GM06990 (cell line): Measurements from ENCODE around the gene P2RY11.

Source experiments
- DNase-seq: peaks from one replicate; pipeline ENCODE4 v3.0.0-alpha.2; 2011; ENCODE audit not compliant: insufficient read length; ENCODE audit errors: extremely low read depth
- H3K27me3 ChIP-seq: replicated peaks from 2 replicates; pipeline ENCODE4 v1.6.0; 2011; ENCODE audit warnings: low read length; ENCODE audit not compliant: control insufficient read depth, insufficient read depth
- H3K36me3 ChIP-seq: 2 replicates; pipeline ENCODE4 v1.5.1; 2011; ENCODE audit warnings: low read length; ENCODE audit not compliant: control insufficient read depth, insufficient read depth
- H3K4me3 ChIP-seq: replicated peaks from 2 replicates; pipeline ENCODE4 v1.5.1; 2011; ENCODE audit warnings: low read depth, mild to moderate bottlenecking, control low read depth, low read length
- TF ChIP-seq, protein P1 (sequence below): IDR thresholded peaks from 2 replicates; pipeline ENCODE4 v1.5.1; 2011; ENCODE audit warnings: low read length, control low read depth, mild to moderate bottlenecking, inconsistent platforms; ENCODE audit not compliant: insufficient read depth, poor library complexity, severe bottlenecking

P2RY11 gene

DNA sequence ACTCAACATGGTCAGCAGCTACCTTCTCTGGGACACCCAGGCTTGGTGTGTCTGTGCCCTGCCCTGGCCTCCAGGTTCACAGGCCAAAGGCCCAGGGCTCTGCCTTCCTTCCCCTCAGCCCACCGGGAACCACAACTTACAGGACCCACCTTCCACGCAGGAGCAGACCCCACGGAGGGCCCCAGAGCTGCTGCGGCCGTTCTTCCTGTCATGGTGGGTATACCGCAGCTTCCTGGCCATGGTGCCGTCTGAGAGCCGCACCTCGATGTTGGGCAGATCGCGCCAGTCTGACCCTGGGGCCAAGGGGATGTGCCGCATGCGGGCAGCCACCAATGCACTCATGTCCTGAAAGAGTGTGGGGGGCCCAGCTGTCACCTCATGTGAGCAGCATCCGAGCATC is 25.4 kb downstream of the P2RY11 start:
- no peak for DNase-seq
- Histone ChIP-seq H3K36me3 (peaks cover 67% of the 10 kb centered on the region), H3K4me3 (no peak overlapping the region), H3K27me3 (no peaks in the 10 kb centered on the region)
- TF ChIP-seq, protein P1, sequence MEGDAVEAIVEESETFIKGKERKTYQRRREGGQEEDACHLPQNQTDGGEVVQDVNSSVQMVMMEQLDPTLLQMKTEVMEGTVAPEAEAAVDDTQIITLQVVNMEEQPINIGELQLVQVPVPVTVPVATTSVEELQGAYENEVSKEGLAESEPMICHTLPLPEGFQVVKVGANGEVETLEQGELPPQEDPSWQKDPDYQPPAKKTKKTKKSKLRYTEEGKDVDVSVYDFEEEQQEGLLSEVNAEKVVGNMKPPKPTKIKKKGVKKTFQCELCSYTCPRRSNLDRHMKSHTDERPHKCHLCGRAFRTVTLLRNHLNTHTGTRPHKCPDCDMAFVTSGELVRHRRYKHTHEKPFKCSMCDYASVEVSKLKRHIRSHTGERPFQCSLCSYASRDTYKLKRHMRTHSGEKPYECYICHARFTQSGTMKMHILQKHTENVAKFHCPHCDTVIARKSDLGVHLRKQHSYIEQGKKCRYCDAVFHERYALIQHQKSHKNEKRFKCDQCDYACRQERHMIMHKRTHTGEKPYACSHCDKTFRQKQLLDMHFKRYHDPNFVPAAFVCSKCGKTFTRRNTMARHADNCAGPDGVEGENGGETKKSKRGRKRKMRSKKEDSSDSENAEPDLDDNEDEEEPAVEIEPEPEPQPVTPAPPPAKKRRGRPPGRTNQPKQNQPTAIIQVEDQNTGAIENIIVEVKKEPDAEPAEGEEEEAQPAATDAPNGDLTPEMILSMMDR = no peak

DNA sequence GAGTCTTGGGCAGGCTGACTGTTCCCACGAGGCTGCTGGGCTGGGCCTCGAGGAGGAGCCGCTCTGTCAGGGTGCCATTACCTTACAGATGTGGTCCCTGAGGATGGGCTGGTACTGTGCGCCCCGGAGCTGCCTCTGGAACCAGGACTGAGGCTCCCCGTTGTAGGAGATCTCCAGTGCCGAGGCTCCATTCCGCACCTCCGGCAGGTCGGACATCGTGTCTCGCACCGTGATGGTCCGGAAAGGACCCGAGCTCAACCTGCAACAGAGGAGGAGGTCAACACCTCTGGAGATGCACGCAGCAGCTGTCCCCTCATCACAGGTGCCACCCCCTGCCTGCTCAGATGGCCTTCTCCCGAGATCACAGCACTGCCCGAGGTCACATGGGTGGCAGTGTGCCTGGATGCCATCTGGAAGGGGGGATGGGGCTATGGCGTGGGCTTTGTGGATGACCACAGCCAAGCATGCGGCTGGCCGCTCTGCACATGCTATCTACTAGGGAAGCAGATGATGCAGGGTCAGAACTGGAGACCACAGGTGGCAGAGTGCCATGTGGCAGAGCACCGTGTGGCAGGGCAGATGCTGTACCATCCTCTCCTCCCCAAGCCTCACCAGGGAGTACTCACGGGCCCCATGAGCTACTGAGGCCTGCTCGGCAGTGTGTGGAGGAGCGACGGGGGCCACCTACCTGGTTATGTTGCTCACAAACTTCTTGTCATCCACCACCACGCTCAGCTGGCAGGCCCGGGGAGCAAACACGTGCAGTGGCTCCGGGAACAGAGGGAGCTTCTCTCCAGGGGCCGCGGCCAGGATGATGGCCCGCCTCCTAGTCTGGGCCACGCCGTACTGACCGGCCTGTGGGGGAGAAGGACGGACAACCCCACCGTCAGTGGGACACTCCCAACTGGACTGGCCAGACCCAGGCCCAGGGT is 26.5 kb downstream of the P2RY11 start:
- H3K27me3 ChIP-seq = no peaks in the 10 kb centered on the region
- peaks cover 73% of the 10 kb centered on the region for H3K36me3 ChIP-seq
- no peak for DNase-seq
- H3K4me3 ChIP-seq = no peak overlapping the region
- TF ChIP-seq, protein P1 = no peak

DNA sequence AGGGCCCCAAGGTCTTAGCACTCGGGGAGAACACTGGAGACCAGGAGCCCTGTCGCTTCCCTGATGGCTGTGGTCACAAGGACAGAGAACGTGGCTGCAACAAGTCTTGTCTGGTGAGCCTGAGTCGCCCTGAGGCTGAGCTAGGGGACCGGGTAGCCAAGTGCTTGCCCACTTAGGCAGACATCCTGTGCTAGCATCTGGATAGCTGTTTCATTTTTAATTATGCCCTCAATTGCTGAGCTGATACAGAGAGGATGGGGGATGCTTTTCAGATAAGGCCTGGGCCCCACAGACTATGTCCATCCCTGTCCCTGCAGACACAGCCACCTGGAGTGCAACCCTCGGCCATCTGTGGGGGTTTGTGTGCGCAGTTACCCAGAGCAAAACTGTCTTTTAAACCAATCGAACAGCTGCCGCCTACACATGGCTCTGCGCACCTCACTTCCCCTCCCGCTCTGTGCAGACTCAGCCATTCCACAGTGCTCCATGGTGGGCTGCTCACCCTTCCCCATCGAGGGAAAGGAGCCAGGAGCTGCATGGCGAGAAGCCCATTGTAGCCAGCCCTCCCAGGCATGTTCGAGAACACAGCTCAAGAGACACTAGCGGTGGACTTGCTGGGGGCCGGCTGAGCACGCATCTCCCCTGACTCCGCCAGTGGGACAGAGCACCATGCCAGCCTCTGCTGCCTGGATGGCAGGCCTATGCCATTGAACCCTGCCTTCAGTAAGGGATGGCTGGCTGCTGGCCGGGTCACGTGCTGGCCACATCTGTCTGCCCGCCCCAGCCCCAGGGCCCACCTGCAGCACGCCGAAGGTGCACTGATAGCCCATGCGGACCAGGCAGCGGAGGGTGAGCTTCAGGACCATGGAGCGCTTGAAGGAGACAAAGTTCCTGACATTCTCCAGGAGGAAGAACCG is 27.6 kb downstream of the P2RY11 start:
- TF ChIP-seq, protein P1 = no peak
- H3K27me3 ChIP-seq = no peaks in the 10 kb centered on the region
- H3K4me3 ChIP-seq = no peak overlapping the region
- H3K36me3 ChIP-seq = peaks cover 76% of the 10 kb centered on the region
- DNase-seq = no peak

DNA sequence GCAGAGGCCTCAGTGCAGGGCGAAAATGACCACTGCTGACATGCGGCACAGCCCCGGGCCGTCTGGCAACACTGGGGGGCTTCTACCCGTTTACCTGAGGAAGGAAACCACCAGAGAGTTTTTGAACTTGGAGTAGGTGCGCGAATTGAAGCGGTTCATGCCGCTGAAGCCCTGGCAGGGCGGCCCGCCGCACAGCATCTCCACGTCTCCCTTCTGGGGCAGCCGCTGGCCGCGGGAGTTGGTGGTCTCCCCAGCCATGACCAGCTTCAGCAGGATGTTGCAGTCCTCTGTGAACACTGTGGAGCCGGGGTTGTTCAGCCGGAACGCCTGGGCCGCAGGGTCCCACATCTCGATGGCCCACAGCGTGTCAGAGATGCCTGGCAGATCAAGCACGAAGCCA is 28.5 kb downstream of the P2RY11 start:
- H3K36me3 ChIP-seq = peaks cover 80% of the 10 kb centered on the region
- no peak overlapping the region for H3K4me3 ChIP-seq
- no peak for DNase-seq
- no peaks in the 10 kb centered on the region for H3K27me3 ChIP-seq
- TF ChIP-seq, protein P1 = no peak

DNA sequence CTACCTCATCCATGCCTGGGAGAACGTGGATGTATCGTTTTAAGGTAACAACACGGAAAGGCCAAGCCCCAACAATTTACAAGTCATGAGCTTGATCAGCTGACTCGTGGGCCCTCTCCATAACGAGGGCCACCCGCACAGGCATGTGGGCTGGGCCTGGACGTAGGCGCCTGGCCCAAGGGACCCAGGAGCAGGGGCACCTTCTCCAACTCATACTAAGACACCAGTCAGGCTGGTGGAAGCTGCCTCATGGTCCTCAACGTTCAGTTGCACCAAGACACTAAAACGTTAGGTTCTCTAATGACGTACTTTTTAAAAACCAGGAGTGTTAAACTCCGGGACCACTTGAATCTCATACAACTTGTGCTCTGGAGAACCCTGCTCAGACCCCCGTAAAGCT is 30.0 kb downstream of the P2RY11 start:
- Histone ChIP-seq H3K27me3 (no peaks in the 10 kb centered on the region), H3K36me3 (peaks cover 78% of the 10 kb centered on the region), H3K4me3 (no peak overlapping the region)
- DNase-seq = no peak
- TF ChIP-seq, protein P1 = no peak
